Testis (tissue), 3 donors: Measurements from ENCODE around the gene ACADVL. TPM values are rescaled to one million over a fixed set of nuclear protein-coding genes. Genes with fewer than 3 reads are reported as not detected.

ENCODE experiments used
- DNase-seq: peaks from one replicate; pipeline ENCODE4 v3.0.0-alpha.2; 2019
- H3K27ac ChIP-seq, 2 donors: fragments of 200-600 bp; sonication (generic); one replicate each; pipeline ENCODE4 v1.5.1; 2019
- H3K27me3 ChIP-seq: fragments of 200-600 bp; sonication (generic); one replicate; pipeline ENCODE4 v1.5.1; 2019
- H3K36me3 ChIP-seq: fragments of 200-600 bp; sonication (generic); one replicate; pipeline ENCODE4 v1.5.1; 2017; ENCODE audit warnings: low read depth; ENCODE audit errors: missing control alignments
- H3K4me1 ChIP-seq: fragments of 200-600 bp; sonication (generic); one replicate; pipeline ENCODE4 v1.5.1; 2019
- H3K4me3 ChIP-seq, 2 donors: fragments of 200-600 bp; sonication (generic); one replicate each; pipeline ENCODE4 v1.5.1; 2017 to 2019
- H3K9me3 ChIP-seq: fragments of 200-600 bp; sonication (generic); one replicate; pipeline ENCODE4 v1.5.1; 2017
- POLR2A ChIP-seq: fragments of 450-650 bp; IDR thresholded peaks from one replicate; pipeline ENCODE4 v1.6.1; 2017; ENCODE audit warnings: antibody characterized with exemption, mild to moderate bottlenecking, moderate library complexity
- WGBS, 2 donors: methylation state at CpG; one replicate each; pipeline ENCODE4 v1.1.5; 2018; 5-methylcytosine and 5-hydroxymethylcytosine counted together
- intact Hi-C: fragments of 100-400 bp; cut with DNase I; formaldehyde crosslinking; loops from one replicate; pipeline ENCODE4 v1.15.1; 2023; ENCODE audit warnings: low total_unique reads
- polyA plus RNA-seq: library from polyadenylated mRNA; stranded (reverse); fragments of 350-450 nt; fragmentation: Illumina TruSeq; extraction: RNeasy Lipid Tissue Mini Kit (QIAGEN cat#74804); gene quantifications from one replicate; pipeline ENCODE4 v1.2.3, GENCODE V29; 2014; ENCODE audit warnings: low read depth, low replicate concordance; ENCODE audit not compliant: insufficient read depth
- total RNA-seq, 2 donors: library from RNA; depleted of rRNA; stranded (reverse); fragments of >200 nt; gene quantifications; one replicate each; pipeline ENCODE4 v1.2.3, GENCODE V29; 2016
- TF ChIP-seq, protein P1 (sequence below), 3 experiments: fragments of 450-650 bp in 2 of 3; fragments of 200-600 bp in 1 of 3; sonication (generic) in 1 of 3; IDR thresholded peaks; one replicate each; pipeline ENCODE4 v1.5.1; 2016 to 2019; ENCODE audit warnings: antibody characterized with exemption in 3 of 3, mild to moderate bottlenecking in 2 of 3, moderate library complexity in 1 of 3

ACADVL gene
- total and polyA plus RNA-seq, 3 donors from 2014 or later = 298 to 458 (median 334) TPM

DNA sequence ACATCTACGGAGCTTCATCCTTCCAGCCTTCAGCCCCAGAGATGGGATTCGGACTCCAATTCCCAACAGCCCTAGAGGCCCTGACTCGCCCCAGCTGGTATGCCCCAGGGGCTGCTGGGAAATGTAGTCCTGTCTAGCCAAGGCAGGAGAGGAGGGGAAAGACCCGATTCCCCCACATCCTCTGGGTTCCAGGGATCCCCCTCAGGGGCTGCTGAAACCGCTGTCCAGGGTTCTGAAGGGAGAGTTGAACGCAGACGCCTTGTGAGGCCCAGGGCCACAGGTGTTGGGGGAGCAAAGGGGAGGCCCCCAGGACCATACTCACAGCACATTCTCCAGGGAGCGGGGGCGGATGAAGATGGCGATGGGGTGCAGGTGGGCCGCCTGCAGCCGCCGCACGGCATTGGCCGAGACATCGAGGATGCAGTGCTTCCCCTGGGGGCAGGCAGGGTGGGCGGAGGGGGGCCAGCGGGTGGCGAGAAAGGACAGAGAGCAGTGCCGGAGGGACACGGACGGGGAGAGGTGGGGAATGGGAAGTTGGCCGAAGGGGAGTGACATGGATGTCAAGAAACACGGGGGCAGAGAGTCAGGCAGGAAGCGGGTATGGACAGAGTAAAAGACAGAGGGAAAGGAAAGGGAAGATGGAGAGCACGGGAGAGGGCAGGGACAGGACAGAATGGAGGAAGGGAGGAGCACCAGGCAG lies 28.0 kb upstream of the ACADVL start:
- Histone ChIP-seq H3K4me1 (no peaks in the 10 kb centered on the region), H3K4me3 (no peak overlapping the region), H3K36me3 (no peaks in the 10 kb centered on the region), H3K27ac (no peak overlapping the region), H3K9me3 (no peaks in the 10 kb centered on the region), H3K27me3 (no peaks in the 10 kb centered on the region)
- intact Hi-C loops = no loop called here
- peak; percentile 79 for DNase-seq
- 59 to 74% methylated on average over 21 to 26 of the region's 26 CpGs for WGBS, 2 donors
- no peak for TF ChIP-seq POLR2A
- TF ChIP-seq, protein P1, sequence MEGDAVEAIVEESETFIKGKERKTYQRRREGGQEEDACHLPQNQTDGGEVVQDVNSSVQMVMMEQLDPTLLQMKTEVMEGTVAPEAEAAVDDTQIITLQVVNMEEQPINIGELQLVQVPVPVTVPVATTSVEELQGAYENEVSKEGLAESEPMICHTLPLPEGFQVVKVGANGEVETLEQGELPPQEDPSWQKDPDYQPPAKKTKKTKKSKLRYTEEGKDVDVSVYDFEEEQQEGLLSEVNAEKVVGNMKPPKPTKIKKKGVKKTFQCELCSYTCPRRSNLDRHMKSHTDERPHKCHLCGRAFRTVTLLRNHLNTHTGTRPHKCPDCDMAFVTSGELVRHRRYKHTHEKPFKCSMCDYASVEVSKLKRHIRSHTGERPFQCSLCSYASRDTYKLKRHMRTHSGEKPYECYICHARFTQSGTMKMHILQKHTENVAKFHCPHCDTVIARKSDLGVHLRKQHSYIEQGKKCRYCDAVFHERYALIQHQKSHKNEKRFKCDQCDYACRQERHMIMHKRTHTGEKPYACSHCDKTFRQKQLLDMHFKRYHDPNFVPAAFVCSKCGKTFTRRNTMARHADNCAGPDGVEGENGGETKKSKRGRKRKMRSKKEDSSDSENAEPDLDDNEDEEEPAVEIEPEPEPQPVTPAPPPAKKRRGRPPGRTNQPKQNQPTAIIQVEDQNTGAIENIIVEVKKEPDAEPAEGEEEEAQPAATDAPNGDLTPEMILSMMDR (IDR thresholded peaks at IDR 0.05) = no peak

DNA sequence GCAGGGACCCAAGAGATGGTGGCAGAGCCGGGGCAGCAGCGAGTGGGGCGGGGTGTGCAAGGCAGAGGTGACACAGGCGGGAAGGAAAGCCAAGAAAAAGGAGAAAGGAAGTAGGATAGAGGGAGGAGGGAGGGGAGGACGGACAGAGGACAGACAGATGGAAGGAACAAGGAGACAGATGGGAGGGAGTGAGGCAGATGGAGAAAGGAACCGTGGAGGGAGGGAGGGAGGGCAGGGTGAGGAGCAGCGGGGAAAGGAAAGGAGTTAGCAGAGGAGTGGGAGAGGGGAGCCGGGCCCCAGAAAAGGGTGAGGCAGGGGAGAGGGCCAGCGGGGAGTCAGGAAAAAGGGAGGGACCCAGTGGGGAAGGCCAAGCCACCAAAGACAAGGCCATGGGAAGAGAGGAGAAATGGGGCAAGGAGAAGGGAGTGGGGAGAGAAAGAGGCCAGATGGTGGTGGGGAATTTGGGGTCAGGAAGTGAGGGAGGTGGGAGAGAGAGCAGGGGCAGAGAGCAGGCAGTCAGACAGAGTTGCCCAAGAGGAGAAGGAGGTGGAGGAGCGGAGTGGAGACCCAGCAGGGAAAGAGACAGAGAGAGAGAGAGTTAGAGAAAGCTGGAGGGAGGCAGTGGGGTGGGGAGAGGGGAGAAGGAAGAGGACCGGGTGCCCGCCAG lies 27.3 kb upstream of the ACADVL start:
- Histone ChIP-seq H3K4me1 (no peaks in the 10 kb centered on the region), H3K27ac (no peak overlapping the region), H3K9me3 (no peaks in the 10 kb centered on the region), H3K27me3 (no peaks in the 10 kb centered on the region), H3K4me3 (no peak overlapping the region), H3K36me3 (no peaks in the 10 kb centered on the region)
- intact Hi-C loops = no loop called here
- 77 to 81% methylated on average over 12 of the region's 12 CpGs for WGBS, 2 donors
- DNase-seq = no peak
- no peak for TF ChIP-seq POLR2A
- TF ChIP-seq, protein P1 (IDR thresholded peaks at IDR 0.05) = no peak

DNA sequence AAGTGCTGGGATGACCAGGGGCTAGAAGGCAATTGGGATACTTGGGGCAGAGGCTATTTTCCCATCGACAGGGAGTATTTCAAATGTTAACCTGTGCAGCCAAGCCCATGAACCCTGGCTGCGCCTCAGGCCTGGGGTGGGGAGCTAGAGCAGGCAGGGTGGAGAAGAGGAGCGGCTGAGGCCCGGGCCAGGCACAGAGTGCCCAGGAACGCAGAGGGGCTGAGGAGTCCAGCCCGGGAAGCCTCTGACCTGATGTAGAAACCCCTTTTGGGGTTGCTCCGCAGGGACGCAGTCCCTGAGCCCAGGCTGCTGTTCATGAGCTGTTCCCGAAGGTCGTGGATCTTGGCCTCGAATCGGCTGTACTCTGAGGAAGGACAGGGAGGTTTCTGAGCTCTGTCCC lies 23.8 kb upstream of the ACADVL start:
- WGBS, 2 donors = 90 to 100% methylated on average over 1 to 12 of the region's 12 CpGs
- no peaks in the 10 kb centered on the region for H3K9me3 ChIP-seq
- no peak for TF ChIP-seq POLR2A
- TF ChIP-seq, protein P1 (IDR thresholded peaks at IDR 0.05) = no peak
- no peaks in the 10 kb centered on the region for H3K36me3 ChIP-seq
- DNase-seq = no peak
- no peaks in the 10 kb centered on the region for H3K27me3 ChIP-seq
- H3K27ac ChIP-seq = no peak overlapping the region
- H3K4me3 ChIP-seq = no peak overlapping the region
- intact Hi-C loops = no loop called here
- no peaks in the 10 kb centered on the region for H3K4me1 ChIP-seq

DNA sequence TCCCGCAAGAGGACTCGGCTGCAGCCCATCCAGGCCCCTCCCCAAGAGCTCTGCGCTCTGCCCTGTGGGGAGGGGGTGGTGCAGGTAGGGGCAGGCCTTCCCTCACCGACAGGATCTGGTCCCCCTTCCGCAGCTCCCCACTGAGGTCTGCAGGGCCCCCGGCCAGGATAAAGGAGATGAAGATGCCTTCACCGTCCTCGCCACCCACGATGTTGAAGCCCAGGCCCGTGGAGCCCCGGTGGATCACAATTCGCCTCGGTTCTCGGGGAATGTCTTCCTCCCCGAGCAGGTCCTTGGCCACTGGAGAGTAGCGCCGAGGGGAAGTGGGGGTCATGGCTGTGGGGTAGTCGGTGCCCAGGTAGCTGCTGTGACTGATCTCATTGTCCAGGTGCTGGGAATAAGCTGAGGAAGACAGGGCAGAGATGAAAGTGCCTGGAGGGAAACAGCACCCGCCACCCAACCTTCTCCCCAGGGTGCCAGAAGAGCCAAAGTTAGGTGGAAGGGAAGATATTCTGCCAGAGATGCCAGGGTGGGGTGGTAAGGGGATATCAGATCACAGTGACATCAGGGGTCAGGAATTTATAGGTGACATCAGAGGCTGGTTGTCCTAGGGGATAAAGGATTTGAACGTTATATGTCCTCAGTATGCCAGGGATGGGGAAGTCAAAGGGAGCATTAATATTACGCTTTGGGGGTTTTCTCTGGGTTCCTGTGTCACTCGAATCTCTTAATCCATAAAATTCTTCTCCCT lies 22.9 kb upstream of the ACADVL start:
- no peaks in the 10 kb centered on the region for H3K4me1 ChIP-seq
- H3K36me3 ChIP-seq = no peaks in the 10 kb centered on the region
- no peaks in the 10 kb centered on the region for H3K9me3 ChIP-seq
- TF ChIP-seq, protein P1 (IDR thresholded peaks at IDR 0.05) = no peak
- no peak for TF ChIP-seq POLR2A
- no peak overlapping the region for H3K27ac ChIP-seq
- intact Hi-C loops = no loop called here
- 90 to 91% methylated on average over 16 to 22 of the region's 22 CpGs for WGBS, 2 donors
- H3K4me3 ChIP-seq = no peak overlapping the region
- no peaks in the 10 kb centered on the region for H3K27me3 ChIP-seq
- DNase-seq = no peak
